ENCODE results near the gene N4BP3. TPM values are rescaled to one million over a fixed set of nuclear protein-coding genes. Genes with fewer than 3 reads are reported as not detected.
"Not testable (repeated sequence)": the region's sequence is repeated elsewhere in the genome, so short reads cannot be mapped to it uniquely, and the experiment has no call there.

N4BP3 gene
- total and polyA plus RNA-seq, 3 experiments from 2014 or later, result 1.7 to 5.3 (median 5.2) TPM

DNA sequence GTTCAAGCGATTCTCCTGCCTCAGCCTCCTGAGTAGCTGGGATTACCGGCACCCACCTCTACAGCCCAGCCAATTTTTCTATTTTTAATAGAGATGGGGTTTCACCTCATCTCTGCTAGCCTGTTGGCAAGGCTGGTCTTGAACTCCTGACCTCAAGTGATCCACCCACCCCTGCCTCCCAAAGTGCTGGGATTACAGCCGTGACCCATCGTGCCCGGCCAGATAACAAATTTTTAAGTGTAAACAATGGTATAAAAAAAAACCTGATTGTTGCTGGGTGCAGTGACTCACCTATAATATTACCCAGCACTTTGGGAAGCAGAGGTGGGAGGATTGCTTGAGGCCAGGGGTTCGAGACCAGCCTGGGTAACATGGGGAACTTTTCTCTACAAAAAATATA is 28.0 kb upstream of the N4BP3 start:
- Mint-ChIP-seq H3K36me3 (no peaks in the 10 kb centered on the region), H3K4me3 (no peak overlapping the region), H3K27me3 (peaks cover 9 to 25% of the 10 kb centered on the region in 2 donors), H3K27ac (no peak overlapping the region), H3K4me1 (no peaks in the 10 kb centered on the region), H3K9me3 (no peaks in the 10 kb centered on the region)
- Histone ChIP-seq H3K9me3 (ENCODE audit: low read length) (no peaks in the 10 kb centered on the region), H3K4me1 (ENCODE audit: insufficient read depth, low read length) (no peaks in the 10 kb centered on the region), H3K27ac (ENCODE audit: low read depth, low read length) (no peak overlapping the region), H3K36me3 (ENCODE audit: insufficient read depth, low read length) (no peaks in the 10 kb centered on the region), H3K4me3 (ENCODE audit: low read length) (no peak overlapping the region), H3K27me3 (ENCODE audit: insufficient read depth, low read length, poor library complexity, severe bottlenecking) (no peaks in the 10 kb centered on the region)
- ChIA-PET CTCF (no interaction called here), POLR2A (no interaction called here)
- no peak for DNase-seq

DNA sequence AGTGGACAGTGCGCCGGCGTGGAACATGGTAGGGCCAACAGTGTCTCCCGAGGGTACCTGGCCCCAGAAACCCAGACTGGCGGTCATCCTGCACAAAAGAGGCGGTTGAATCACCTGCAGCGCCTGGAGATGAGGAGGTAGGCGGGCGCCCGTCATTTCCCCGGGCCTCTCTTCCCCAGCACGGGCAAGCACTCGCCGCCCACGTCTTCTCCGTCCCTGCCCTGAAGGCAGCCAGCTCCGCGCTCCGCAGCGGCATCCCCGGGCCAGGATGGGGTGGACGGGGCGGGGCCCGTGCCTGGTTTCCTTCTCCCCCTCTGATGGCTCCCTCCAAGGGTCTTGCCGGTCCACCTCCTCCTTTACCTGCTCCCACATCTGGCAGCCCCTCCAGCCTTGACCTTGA is 27.1 kb upstream of the N4BP3 start:
- H3K27ac Mint-ChIP-seq, result no peak overlapping the region
- H3K4me3 ChIP-seq (ENCODE audit: low read length), result no peak overlapping the region
- no peaks in the 10 kb centered on the region for H3K27me3 ChIP-seq (ENCODE audit: insufficient read depth, low read length, poor library complexity, severe bottlenecking)
- DNase-seq, result no peak
- peaks cover 8 to 25% of the 10 kb centered on the region in 2 donors for H3K27me3 Mint-ChIP-seq
- H3K36me3 Mint-ChIP-seq, result no peaks in the 10 kb centered on the region
- no peak overlapping the region for H3K27ac ChIP-seq (ENCODE audit: low read depth, low read length)
- H3K4me1 Mint-ChIP-seq, result no peaks in the 10 kb centered on the region
- peaks cover 0 to 3% (median 0%) of the 10 kb centered on the region in 5 donors for H3K9me3 Mint-ChIP-seq
- ChIA-PET POLR2A (no interaction called here), CTCF (interaction anchor here (1.0 kb wide), 1 partner anchor 10 kb away, joined by 3 read pairs; no protein-coding TSS in a partner anchor)
- H3K9me3 ChIP-seq (ENCODE audit: low read length), result no peaks in the 10 kb centered on the region
- no peaks in the 10 kb centered on the region for H3K4me1 ChIP-seq (ENCODE audit: insufficient read depth, low read length)
- H3K36me3 ChIP-seq (ENCODE audit: insufficient read depth, low read length), result no peaks in the 10 kb centered on the region
- H3K4me3 Mint-ChIP-seq, result no peak overlapping the region

DNA sequence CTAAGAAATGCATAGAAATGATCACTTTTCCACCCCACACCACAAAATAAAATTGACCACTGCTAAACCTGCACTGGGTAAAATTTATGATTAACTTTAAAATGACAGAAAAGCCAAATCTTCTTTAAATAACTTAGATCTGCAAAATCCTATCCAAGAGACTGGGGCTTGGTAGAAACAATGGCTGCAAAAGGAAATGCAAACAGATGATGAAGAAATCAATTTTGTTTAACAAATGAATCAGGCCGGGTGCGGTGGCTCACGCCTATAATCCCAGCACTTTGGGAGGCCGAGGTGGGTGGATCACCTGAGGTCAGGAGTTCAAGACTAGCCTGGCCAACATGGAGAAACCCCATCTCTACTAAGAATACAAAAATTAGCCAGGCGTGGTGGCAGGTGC is 26.1 kb upstream of the N4BP3 start:
- H3K4me3 ChIP-seq (ENCODE audit: low read length); H3K27ac ChIP-seq (ENCODE audit: low read depth, low read length); H3K27me3 ChIP-seq (ENCODE audit: insufficient read depth, low read length, poor library complexity, severe bottlenecking); H3K36me3 Mint-ChIP-seq; H3K27ac Mint-ChIP-seq; H3K4me3 Mint-ChIP-seq; POLR2A ChIA-PET; DNase-seq; H3K36me3 ChIP-seq (ENCODE audit: insufficient read depth, low read length); H3K4me1 Mint-ChIP-seq; H3K9me3 Mint-ChIP-seq; H3K4me1 ChIP-seq (ENCODE audit: insufficient read depth, low read length); H3K9me3 ChIP-seq (ENCODE audit: low read length): not testable (repeated sequence)
- H3K27me3 Mint-ChIP-seq, result peaks cover 6 to 25% of the 10 kb centered on the region in 2 donors
- CTCF ChIA-PET, result interaction anchor here (1.7 kb wide), 1 partner anchor 11 kb away, joined by 3 read pairs; no protein-coding TSS in a partner anchor

DNA sequence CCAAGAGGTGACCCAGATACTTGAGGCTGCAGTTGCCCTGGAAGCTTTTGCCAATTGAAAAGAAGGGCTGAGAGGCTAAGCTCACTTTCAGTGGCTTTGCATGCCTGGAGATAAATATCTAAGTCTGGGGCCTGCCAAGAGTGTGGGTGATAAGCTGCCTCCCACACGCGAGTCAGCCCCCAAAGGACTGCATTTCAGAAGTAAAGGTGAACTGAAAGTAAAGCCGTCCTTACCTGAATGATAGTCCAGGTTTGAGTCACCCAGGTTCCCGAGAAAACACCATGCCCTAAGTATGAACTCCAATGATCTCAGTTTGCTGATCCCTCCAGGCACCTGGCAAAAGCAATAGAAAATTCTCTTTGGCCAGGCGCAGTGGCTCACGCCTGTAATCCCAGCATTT is 22.5 kb upstream of the N4BP3 start:
- Mint-ChIP-seq H3K9me3 (peaks cover 0 to 4% (median 2%) of the 10 kb centered on the region in 5 donors), H3K36me3 (no peaks in the 10 kb centered on the region), H3K4me1 (peaks cover 11 to 17% (median 15%) of the 10 kb centered on the region in 3 donors), H3K4me3 (no peak overlapping the region), H3K27ac (no peak overlapping the region), H3K27me3 (peaks cover 6 to 12% of the 10 kb centered on the region in 2 donors)
- Histone ChIP-seq H3K4me3 (ENCODE audit: low read length) (no peak overlapping the region), H3K9me3 (ENCODE audit: low read length) (no peaks in the 10 kb centered on the region), H3K4me1 (ENCODE audit: insufficient read depth, low read length) (peaks cover 13% of the 10 kb centered on the region), H3K36me3 (ENCODE audit: insufficient read depth, low read length) (no peaks in the 10 kb centered on the region), H3K27ac (ENCODE audit: low read depth, low read length) (no peak overlapping the region), H3K27me3 (ENCODE audit: insufficient read depth, low read length, poor library complexity, severe bottlenecking) (no peaks in the 10 kb centered on the region)
- ChIA-PET POLR2A (no interaction called here), CTCF (interaction anchor here (1.2 to 2.3 kb wide), 4 partner anchors 14 to 53 kb away, joined by 4 to 11 read pairs (median 8); no protein-coding TSS in a partner anchor)
- no peak for DNase-seq

DNA sequence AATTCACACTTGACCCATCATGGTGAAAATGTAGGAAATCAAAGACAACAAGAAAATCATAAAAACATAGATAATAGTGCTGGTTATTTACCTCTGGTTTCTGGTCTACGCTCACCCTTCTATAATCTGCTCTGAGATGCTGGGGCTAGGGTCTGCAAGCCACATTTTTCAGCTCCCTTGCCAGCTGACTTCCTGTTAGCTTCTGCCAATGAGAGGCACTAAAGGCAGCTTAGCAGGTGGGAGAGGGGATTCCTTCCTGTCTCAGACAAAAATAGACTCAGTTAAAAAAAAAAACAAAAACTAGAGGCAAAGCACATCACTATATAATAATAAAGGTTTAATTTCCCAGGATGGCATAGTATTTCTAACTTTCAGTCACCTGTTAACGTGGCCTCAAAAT is 20.2 kb upstream of the N4BP3 start:
- no peak overlapping the region for H3K27ac Mint-ChIP-seq

DNA sequence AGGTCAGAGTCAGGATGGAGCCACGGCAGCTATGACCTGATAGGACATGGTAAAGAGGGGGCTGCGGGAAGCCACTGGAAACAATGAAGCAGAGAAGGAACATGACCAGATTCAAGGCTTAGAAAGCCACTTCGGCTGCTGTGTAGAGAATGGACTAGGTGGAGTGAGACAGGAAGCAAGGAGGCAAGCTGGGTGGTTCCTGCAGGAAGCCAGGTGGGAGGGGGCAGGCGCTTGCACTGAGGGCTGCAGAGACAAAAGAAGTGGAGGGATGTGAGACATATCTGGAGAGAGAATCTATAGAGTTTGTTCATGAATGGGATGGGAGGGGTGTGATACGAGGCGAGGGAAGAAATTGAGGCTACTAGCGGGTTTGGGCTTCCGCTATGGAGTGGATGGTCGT is 19.0 kb upstream of the N4BP3 start:
- no peaks in the 10 kb centered on the region for H3K36me3 ChIP-seq (ENCODE audit: insufficient read depth, low read length)
- H3K9me3 ChIP-seq (ENCODE audit: low read length), result no peaks in the 10 kb centered on the region
- H3K4me1 ChIP-seq (ENCODE audit: insufficient read depth, low read length), result peaks cover 13% of the 10 kb centered on the region
- H3K27ac ChIP-seq (ENCODE audit: low read depth, low read length), result no peak overlapping the region
- Mint-ChIP-seq H3K4me1 (peaks cover 11 to 17% (median 15%) of the 10 kb centered on the region in 3 donors), H3K4me3 (peak overlapping the region in 1 of 7 donors; percentile 29), H3K27ac (peak overlapping the region in 2 of 8 donors; percentile 36 to 63), H3K36me3 (no peaks in the 10 kb centered on the region), H3K27me3 (peaks cover 0 to 1% of the 10 kb centered on the region in 2 donors), H3K9me3 (peaks cover 0 to 4% (median 2%) of the 10 kb centered on the region in 5 donors)
- peak in 1 of 5 donors; percentile 17 for DNase-seq
- POLR2A ChIA-PET, result no interaction called here
- CTCF ChIA-PET, result interaction anchor here (1.3 to 1.8 kb wide), 2 partner anchors 13 to 19 kb away, joined by 3 to 5 read pairs; no protein-coding TSS in a partner anchor
- no peaks in the 10 kb centered on the region for H3K27me3 ChIP-seq (ENCODE audit: insufficient read depth, low read length, poor library complexity, severe bottlenecking)
- no peak overlapping the region for H3K4me3 ChIP-seq (ENCODE audit: low read length)

More for the DNA sequence above, 20.2 kb upstream of the N4BP3 start:
- DNase-seq, result no peak
- ChIA-PET CTCF (interaction anchor here (0.9 to 1.8 kb wide), 3 partner anchors 16 to 28 kb away, joined by 5 to 7 read pairs (median 5); no protein-coding TSS in a partner anchor), POLR2A (interaction anchor here (0.7 kb wide), 1 partner anchor 23 kb away, joined by 6 read pairs; no protein-coding TSS in a partner anchor)
- Histone ChIP-seq H3K27ac (ENCODE audit: low read depth, low read length) (no peak overlapping the region), H3K4me1 (ENCODE audit: insufficient read depth, low read length) (peaks cover 13% of the 10 kb centered on the region), H3K36me3 (ENCODE audit: insufficient read depth, low read length) (no peaks in the 10 kb centered on the region), H3K9me3 (ENCODE audit: low read length) (no peaks in the 10 kb centered on the region), H3K4me3 (ENCODE audit: low read length) (no peak overlapping the region), H3K27me3 (ENCODE audit: insufficient read depth, low read length, poor library complexity, severe bottlenecking) (no peaks in the 10 kb centered on the region)
- peaks cover 3 to 9% of the 10 kb centered on the region in 2 donors for H3K27me3 Mint-ChIP-seq
- no peaks in the 10 kb centered on the region for H3K36me3 Mint-ChIP-seq
- H3K9me3 Mint-ChIP-seq, result peaks cover 0 to 4% (median 2%) of the 10 kb centered on the region in 5 donors
- H3K4me3 Mint-ChIP-seq, result no peak overlapping the region
- peaks cover 11 to 17% (median 15%) of the 10 kb centered on the region in 3 donors for H3K4me1 Mint-ChIP-seq

DNA sequence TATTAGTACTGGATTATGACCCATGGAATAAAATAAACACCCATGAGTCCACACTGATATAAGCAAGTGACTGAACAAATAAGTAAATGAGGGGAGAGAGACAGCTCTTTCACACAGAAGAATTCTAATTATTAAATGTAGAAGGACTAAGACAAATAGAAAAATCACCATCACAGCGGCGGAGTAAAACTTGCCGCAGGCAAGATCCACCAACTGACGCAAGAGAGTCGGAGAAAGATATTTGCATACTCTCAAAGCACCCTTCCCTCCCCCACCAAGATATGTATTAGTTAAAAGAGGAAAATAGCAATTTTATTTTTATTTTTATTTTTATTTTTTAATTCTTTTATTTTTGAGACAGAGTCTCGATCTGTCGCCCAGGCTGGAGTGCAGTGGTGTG is 14.6 kb upstream of the N4BP3 start:
- no peak overlapping the region for H3K27ac ChIP-seq (ENCODE audit: low read depth, low read length)
- ChIA-PET POLR2A (no interaction called here), CTCF (interaction anchor here (1.1 to 2.1 kb wide), 2 partner anchors 22 to 47 kb away, joined by 4 read pairs; no protein-coding TSS in a partner anchor)
- H3K4me3 Mint-ChIP-seq, result no peak overlapping the region
- H3K27me3 Mint-ChIP-seq, result no peaks in the 10 kb centered on the region
- H3K36me3 ChIP-seq (ENCODE audit: insufficient read depth, low read length), result no peaks in the 10 kb centered on the region
- H3K36me3 Mint-ChIP-seq, result no peaks in the 10 kb centered on the region
- no peak for DNase-seq
- no peaks in the 10 kb centered on the region for H3K27me3 ChIP-seq (ENCODE audit: insufficient read depth, low read length, poor library complexity, severe bottlenecking)
- H3K4me3 ChIP-seq (ENCODE audit: low read length), result no peak overlapping the region
- no peaks in the 10 kb centered on the region for H3K9me3 ChIP-seq (ENCODE audit: low read length)
- no peaks in the 10 kb centered on the region for H3K9me3 Mint-ChIP-seq
- peaks cover 8 to 10% (median 9%) of the 10 kb centered on the region in 3 donors for H3K4me1 Mint-ChIP-seq
- peaks cover 9% of the 10 kb centered on the region for H3K4me1 ChIP-seq (ENCODE audit: insufficient read depth, low read length)
- H3K27ac Mint-ChIP-seq, result no peak overlapping the region

DNA sequence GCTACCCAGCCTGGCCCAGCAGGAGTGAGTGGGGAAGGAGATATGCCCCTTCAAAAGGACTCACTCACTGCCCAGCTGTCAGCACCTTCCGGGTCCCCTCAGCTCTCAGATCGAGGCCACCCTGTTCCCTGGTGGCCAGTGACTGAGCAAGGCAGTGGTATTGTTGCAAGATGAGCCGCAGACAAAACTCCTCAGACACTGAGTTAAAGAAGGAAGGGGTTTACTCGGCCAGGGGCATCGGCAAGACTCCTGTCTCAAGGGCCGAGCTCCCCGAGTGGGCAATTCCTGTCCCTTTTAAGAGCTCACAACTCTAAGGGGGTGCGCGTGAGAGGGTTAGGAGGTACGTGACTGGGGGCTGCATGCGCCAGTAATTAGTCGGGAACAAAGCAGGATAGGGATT is 9.7 kb upstream of the N4BP3 start:
- DNase-seq, result no peak
- H3K36me3 Mint-ChIP-seq, result no peaks in the 10 kb centered on the region
- Histone ChIP-seq H3K4me1 (ENCODE audit: insufficient read depth, low read length) (no peaks in the 10 kb centered on the region), H3K27ac (ENCODE audit: low read depth, low read length) (no peak overlapping the region), H3K36me3 (ENCODE audit: insufficient read depth, low read length) (no peaks in the 10 kb centered on the region), H3K27me3 (ENCODE audit: insufficient read depth, low read length, poor library complexity, severe bottlenecking) (no peaks in the 10 kb centered on the region), H3K4me3 (ENCODE audit: low read length) (no peak overlapping the region), H3K9me3 (ENCODE audit: low read length) (no peaks in the 10 kb centered on the region)
- no peaks in the 10 kb centered on the region for H3K27me3 Mint-ChIP-seq
- no peaks in the 10 kb centered on the region for H3K9me3 Mint-ChIP-seq
- ChIA-PET CTCF (no interaction called here), POLR2A (no interaction called here)
- H3K4me3 Mint-ChIP-seq, result no peak overlapping the region
- H3K27ac Mint-ChIP-seq, result no peak overlapping the region
- peaks cover 0 to 16% (median 7%) of the 10 kb centered on the region in 3 donors for H3K4me1 Mint-ChIP-seq

All from CD8-positive, alpha-beta memory T cell (primary cell).